SU-DHL-6 (cell line): ENCODE measurements around the gene WDR31.

Source experiments
- EZH2phosphoT487 ChIP-seq: fragments of 200-600 bp; sonication (generic), shearing (Covaris generic); conservative IDR thresholded peaks from 2 replicates; pipeline ENCODE4 v1.6.1; 2018; ENCODE audit warnings: mild to moderate bottlenecking, antibody characterized with exemption, low read length, moderate library complexity, mixed read lengths
- TF ChIP-seq, protein P1 (sequence below): fragments of 200-600 bp; sonication (generic); IDR thresholded peaks from one replicate; pipeline ENCODE4 v1.5.1; 2017; ENCODE audit warnings: antibody characterized with exemption, mild to moderate bottlenecking, low read length, moderate library complexity; ENCODE audit not compliant: insufficient read depth, poor library complexity, severe bottlenecking

DNA sequence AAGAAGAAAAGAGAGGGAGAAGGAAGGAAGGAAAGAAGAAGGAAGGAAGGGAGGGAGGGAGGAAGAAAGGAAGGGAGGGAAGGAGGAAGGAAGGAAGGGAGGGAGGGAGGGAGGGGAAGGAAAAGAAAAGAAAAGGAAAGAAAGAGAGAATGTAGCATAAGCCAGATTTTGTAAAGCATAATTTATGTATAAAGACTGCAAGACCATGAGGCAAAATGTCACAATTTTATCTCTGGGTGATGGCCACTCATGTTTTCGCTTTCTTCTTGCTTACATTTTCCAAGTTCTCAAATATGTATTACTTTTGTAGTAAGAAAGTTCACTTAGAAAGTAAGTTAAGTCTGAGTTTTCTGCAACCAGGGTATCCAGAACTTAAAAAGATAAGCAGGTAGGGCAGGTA is 33.5 kb downstream of the WDR31 start:
- TF ChIP-seq, protein P1, sequence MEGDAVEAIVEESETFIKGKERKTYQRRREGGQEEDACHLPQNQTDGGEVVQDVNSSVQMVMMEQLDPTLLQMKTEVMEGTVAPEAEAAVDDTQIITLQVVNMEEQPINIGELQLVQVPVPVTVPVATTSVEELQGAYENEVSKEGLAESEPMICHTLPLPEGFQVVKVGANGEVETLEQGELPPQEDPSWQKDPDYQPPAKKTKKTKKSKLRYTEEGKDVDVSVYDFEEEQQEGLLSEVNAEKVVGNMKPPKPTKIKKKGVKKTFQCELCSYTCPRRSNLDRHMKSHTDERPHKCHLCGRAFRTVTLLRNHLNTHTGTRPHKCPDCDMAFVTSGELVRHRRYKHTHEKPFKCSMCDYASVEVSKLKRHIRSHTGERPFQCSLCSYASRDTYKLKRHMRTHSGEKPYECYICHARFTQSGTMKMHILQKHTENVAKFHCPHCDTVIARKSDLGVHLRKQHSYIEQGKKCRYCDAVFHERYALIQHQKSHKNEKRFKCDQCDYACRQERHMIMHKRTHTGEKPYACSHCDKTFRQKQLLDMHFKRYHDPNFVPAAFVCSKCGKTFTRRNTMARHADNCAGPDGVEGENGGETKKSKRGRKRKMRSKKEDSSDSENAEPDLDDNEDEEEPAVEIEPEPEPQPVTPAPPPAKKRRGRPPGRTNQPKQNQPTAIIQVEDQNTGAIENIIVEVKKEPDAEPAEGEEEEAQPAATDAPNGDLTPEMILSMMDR: no peak
- no peak for TF ChIP-seq EZH2phosphoT487
